Cardiac muscle cell (in vitro differentiated cells and primary cell): ENCODE results near the gene ZNF804A. TPM values are rescaled to one million over a fixed set of nuclear protein-coding genes. Genes with fewer than 3 reads are reported as not detected.

Experiments
- DNase-seq, 2 donors: peaks; one replicate each; pipeline versions ENCODE4 v3.0.0 to v3.0.0-alpha.2; 2010 to 2017; ENCODE audit warnings: low read depth in 1 of 2, low spot score in 1 of 2
- H3K27ac ChIP-seq: fragments of 200-600 bp; sonication (generic); 2 replicates; pipeline ENCODE4 v1.5.1; 2016
- H3K27me3 ChIP-seq: fragments of 200-600 bp; sonication (generic); 2 replicates; pipeline ENCODE4 v1.6.0; 2016; ENCODE audit warnings: control low read depth
- H3K36me3 ChIP-seq: fragments of 200-600 bp; sonication (generic); 2 replicates; pipeline ENCODE4 v1.5.1; 2016; ENCODE audit warnings: control low read depth
- H3K4me1 ChIP-seq: fragments of 200-600 bp; sonication (generic); 2 replicates; pipeline ENCODE4 v1.8.1; 2017; ENCODE audit warnings: low read depth, mild to moderate bottlenecking, mixed run types
- H3K4me3 ChIP-seq: fragments of 200-600 bp; sonication (generic); 2 replicates; pipeline ENCODE4 v1.5.1; 2016; ENCODE audit warnings: mild to moderate bottlenecking
- H3K9me3 ChIP-seq: fragments of 200-600 bp; sonication (generic); 2 replicates; pipeline ENCODE4 v1.5.1; 2017; ENCODE audit warnings: low read depth, mild to moderate bottlenecking, control low read depth
- CTCF ChIP-seq: IDR thresholded peaks from 2 replicates; pipeline ENCODE4 v1.5.1; 2012; ENCODE audit warnings: low read depth, mild to moderate bottlenecking, low read length
- polyA plus RNA-seq: library from polyadenylated mRNA; unstranded; fragments of >200 nt; fragmentation: Nextera tagmentation; extraction: Ambion mirVana; gene quantifications from 2 replicates; pipeline ENCODE4 v1.2.1, GENCODE V29; 2016
- total RNA-seq: library from RNA; depleted of rRNA; stranded (reverse); fragments of >200 nt; gene quantifications from 2 replicates; pipeline ENCODE4 v1.2.3, GENCODE V29; 2016

Gene ZNF804A
- total RNA-seq (0.25 TPM in 1 of 2 replicates, not detected in the other), polyA plus RNA-seq (0.12 TPM in 1 of 2 replicates, not detected in the other)

DNA sequence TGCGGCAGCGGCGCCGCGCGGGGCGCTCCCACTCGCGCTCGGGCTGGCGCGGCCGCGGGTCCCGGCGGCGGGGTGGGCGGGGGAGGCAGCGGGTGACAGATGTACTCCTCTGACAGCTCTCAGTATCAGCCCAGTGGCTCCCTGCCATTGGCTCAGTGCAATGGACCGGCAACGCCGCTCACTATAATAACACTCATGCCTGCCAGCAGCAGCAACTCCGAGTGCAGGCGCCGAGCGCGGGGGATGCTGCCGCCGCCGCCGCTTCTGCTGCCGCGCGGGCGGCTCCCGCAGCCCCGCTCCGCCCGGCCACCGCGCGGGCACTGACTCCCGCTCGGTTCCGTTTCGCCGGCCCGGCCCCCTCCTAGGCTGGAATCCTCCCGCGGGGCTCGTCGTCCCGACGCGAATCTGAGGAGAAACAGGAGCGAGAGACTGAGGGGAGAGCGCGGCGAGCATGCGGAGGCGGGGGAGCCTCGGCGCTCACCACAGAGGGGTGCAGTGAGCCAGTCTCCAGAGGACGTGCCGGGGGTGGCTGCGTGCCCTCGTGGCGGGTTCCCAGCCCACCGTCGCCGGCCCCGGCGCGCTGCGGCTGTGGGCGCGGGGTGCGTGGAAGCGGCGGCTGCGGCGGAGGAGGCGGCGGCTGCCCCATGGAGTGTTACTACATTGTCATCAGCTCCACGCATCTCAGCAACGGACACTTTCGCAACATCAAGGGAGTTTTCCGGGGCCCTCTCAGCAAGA lies at the start of gene ZNF804A:
TSS of gene ZNF804A (plus strand) at position 214 of the 738 bp plus-strand sequence. CDS start at position 645, 431 bp downstream.
- no peak for TF ChIP-seq CTCF
- no peaks in the 10 kb centered on the region for H3K36me3 ChIP-seq
- peak; percentile 55 to 68 for DNase-seq
- H3K4me1 ChIP-seq = no peaks in the 10 kb centered on the region
- no peaks in the 10 kb centered on the region for H3K9me3 ChIP-seq
- H3K27ac ChIP-seq = no peak within 1 kb of the TSS
- H3K4me3 ChIP-seq = peak within 1 kb of the TSS; percentile 67
- peaks cover 67% of the 10 kb centered on the region for H3K27me3 ChIP-seq

DNA sequence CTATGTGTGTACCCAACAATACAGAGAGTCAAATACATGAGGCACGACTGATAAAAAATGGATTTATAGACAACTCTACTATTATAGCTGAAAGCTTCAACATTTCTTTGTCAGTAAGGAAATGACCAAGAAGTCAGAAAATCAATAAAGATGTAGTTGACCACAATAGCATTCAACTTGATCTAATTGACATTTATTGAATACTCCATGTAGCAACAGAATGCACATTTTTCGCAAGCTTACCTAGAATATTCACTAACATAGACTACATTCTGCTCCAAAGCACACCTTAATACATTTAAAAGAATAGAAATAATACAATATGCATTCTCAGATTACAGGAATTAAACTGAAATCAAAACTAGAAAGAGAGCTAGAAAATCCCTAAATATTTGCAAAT lies 49.2 kb upstream of the ZNF804A start:
- Histone ChIP-seq H3K4me3 (no peak overlapping the region), H3K27ac (no peak overlapping the region), H3K36me3 (no peaks in the 10 kb centered on the region), H3K4me1 (no peaks in the 10 kb centered on the region), H3K9me3 (no peaks in the 10 kb centered on the region), H3K27me3 (no peaks in the 10 kb centered on the region)
- no peak for TF ChIP-seq CTCF
- DNase-seq = no peak

- H3K27ac ChIP-seq = no peak overlapping the region
- H3K36me3 ChIP-seq = no peaks in the 10 kb centered on the region
- H3K4me3 ChIP-seq = no peak overlapping the region
- H3K4me1 ChIP-seq = no peaks in the 10 kb centered on the region
- no peaks in the 10 kb centered on the region for H3K9me3 ChIP-seq
- TF ChIP-seq CTCF = no peak
- no peaks in the 10 kb centered on the region for H3K27me3 ChIP-seq
- no peak for DNase-seq
Measured at GRCh38 chr2:184551626-184552025, 46.7 kb upstream of the ZNF804A start.

GRCh38 chr2:184554736-184555135 lies 43.6 kb upstream of the ZNF804A start:
- no peaks in the 10 kb centered on the region for H3K9me3 ChIP-seq
- H3K27ac ChIP-seq = no peak overlapping the region
- no peak for TF ChIP-seq CTCF
- H3K4me3 ChIP-seq = no peak overlapping the region
- no peaks in the 10 kb centered on the region for H3K27me3 ChIP-seq
- DNase-seq = no peak
- H3K4me1 ChIP-seq = no peaks in the 10 kb centered on the region
- no peaks in the 10 kb centered on the region for H3K36me3 ChIP-seq

DNA sequence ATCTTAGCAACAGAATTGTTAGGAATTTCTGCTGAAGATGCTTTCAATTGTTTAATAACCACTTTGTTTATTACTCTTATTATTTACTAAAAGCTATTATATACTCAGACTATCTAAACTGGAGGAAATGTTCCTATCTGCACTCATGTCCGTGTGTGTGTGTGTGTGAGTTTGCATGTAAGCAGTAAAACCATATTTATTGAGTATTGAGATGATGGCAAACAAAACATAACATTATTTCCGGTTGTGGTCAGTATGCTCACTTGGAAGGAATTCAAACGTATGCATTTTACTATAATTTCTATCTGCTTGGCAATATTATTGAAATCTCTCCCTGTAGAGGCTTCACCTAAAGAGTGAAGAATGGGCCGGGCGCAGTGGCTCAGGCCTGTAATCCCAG lies 43.0 kb upstream of the ZNF804A start:
- Histone ChIP-seq H3K4me3 (no peak overlapping the region), H3K27ac (no peak overlapping the region), H3K27me3 (no peaks in the 10 kb centered on the region), H3K9me3 (no peaks in the 10 kb centered on the region), H3K4me1 (no peaks in the 10 kb centered on the region), H3K36me3 (no peaks in the 10 kb centered on the region)
- DNase-seq = no peak
- TF ChIP-seq CTCF = no peak
